HG03520 (cell line): ENCODE data around the gene SUCLA2.

ENCODE experiments used
- ATAC-seq: cut with Tn5 transposase; IDR thresholded peaks from one replicate; pipeline ENCODE4 v1.9.1; 2021; ENCODE audit warnings: mild to moderate bottlenecking, moderate library complexity; ENCODE audit not compliant: unreplicated experiment

SUCLA2 gene

DNA sequence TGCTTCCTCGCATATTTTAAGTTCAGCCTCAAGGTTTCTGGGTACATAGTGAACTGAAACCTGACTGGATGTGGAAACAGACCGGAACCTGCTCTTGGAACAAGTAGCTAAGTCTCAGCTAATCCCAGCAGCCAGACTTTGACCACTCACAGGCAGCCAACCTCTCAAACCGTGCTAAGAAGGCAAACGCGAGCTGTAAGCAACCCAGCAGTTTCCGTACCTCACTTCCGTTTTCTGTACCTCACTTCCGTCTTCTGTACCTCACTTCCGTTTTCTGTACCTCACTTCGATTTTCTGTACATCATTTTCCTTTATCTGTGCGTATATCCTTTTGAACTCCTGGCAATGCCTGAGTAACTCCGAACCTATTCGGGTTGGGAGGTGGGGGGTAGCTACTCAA is 96.8 kb downstream of the SUCLA2 start:
- no peak for ATAC-seq

DNA sequence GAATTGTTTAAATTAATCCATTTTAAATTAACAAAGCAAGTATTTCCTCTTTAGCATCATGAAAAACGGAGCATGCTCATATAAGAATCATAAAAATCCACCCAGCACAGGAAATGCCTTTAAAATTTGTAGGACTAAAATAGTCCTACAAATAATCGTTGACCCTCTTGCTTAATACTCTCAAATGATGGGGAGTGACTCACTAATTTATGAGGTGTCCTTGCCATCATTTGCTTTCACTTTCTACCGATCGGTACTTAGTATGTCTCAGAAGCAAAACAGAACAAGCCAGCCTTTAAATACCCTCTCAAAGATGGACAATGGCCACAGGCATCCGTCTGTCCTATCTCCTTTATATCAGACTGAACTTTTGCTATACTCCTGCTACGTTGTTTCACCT is 97.2 kb downstream of the SUCLA2 start:
- no peak for ATAC-seq

GRCh38 chr13:47901441-47901840 is 99.6 kb downstream of the SUCLA2 start:
- ATAC-seq = no peak

DNA sequence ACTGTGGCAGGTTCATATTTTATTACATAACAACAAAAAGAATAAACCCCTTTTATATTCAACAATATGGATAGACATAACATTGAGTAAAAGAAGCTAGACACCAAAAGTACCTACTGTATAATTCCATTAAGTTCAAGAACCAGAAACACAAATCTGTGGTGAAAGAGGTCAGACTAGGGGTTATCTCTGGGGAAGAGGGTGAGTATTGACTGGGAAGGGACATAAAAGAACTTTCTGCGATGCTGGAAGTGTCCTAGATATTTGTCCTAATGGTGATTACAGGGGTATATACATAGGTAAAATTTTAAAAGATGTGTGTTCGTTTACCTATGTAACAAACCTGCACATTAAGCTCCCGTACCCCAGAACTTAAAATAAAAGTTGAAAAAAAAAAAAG is 103.0 kb downstream of the SUCLA2 start:
- ATAC-seq = no peak

DNA sequence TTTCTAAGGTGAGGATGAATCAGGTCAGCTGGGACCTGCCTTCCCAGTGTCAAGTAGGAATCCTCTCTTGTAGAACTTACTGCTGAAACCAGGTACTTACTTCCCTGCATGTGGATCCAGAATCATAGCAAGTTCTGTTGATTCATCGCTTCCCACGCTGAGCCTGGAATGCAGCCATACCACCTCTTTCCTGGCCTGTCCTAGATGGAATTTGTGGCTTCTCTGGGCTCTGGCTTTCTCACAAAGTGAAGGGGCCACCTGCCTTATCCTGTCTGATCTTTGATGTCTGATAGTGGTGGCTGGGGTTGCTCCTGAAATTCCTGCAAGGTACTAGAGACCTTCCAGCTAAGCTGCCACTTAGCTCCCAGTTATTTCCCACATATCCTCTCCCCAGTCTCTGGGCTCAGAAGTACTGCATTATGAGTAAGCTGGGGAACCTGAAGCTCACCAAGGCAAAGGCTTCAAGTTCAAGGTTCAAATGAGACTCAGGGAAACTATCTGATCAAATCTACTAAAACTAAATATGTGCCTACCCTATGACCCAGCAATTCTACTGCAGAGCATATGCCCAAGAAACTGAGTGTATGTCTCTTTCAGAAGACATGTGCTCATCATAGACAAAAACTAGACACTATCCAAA is 103.5 kb downstream of the SUCLA2 start:
- ATAC-seq = no peak

GRCh38 chr13:47896546-47896945 is 104.5 kb downstream of the SUCLA2 start:
- ATAC-seq = no peak

GRCh38 chr13:47896111-47896510 is 105.0 kb downstream of the SUCLA2 start:
- ATAC-seq = no peak

DNA sequence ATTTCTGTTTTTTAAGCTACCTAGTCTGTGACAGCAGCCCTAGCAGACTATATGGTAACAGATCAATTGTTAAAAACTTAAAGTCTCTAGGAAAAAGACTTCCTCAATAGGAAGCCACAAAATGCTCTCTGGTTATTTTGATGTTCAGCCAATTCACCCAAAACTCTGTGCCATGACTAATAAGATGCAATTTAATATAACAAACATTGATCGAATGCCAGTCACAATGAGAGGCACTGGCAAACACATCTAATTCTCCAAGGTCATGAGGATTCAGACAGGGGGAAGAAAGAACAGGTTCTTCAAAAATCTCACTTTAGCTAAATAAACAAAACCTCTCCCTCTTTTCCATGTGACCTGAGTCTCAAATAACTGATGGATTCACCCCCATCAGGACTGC is 107.5 kb downstream of the SUCLA2 start:
- ATAC-seq = no peak
